Activated CD8-positive, alpha-beta memory T cell treated with anti-CD3 and anti-CD28 coated beads, Interleukin-2, amount 50 U/mL, for 24 hours (primary cell): ENCODE results near the gene MARVELD3.
"Not testable (repeated sequence)": the region's sequence is repeated elsewhere in the genome, so short reads cannot be mapped to it uniquely, and the experiment has no call there.

Experiments used
- DNase-seq: peaks from one replicate; pipeline ENCODE4 v3.0.0-alpha.2; 2020; ENCODE audit errors: extremely low read depth

The MARVELD3 gene

GRCh38 chr16:71626018-71626857, at the start of gene MARVELD3:
TSS of gene MARVELD3 (plus strand) at chr16:71626184. CDS start at chr16:71626230, 46 bp downstream.
- no peak for DNase-seq

- no peak for DNase-seq
These were observed 49.0 kb upstream of the MARVELD3 start, which contains the start of gene TAT for GRCh38 chr16:71576971-71577370. TSS of gene TAT (minus strand) at chr16:71577092. CDS start at chr16:71576415, 677 bp downstream.

GRCh38 chr16:71582553-71582848, 43.5 kb upstream of the MARVELD3 start:
- DNase-seq = not testable (repeated sequence)

GRCh38 chr16:71584543-71585317, 41.3 kb upstream of the MARVELD3 start:
- DNase-seq = no peak

- DNase-seq = no peak
These were observed 40.7 kb upstream of the MARVELD3 start for GRCh38 chr16:71585318-71585703.

GRCh38 chr16:71589334-71589733, 36.6 kb upstream of the MARVELD3 start:
- not testable (repeated sequence) for DNase-seq

GRCh38 chr16:71590071-71590470, 35.9 kb upstream of the MARVELD3 start:
- not testable (repeated sequence) for DNase-seq

GRCh38 chr16:71590584-71590983, 35.4 kb upstream of the MARVELD3 start:
- DNase-seq = no peak

- no peak for DNase-seq
These were observed 34.1 kb upstream of the MARVELD3 start for GRCh38 chr16:71591917-71592316.

- no peak for DNase-seq
These were observed 32.7 kb upstream of the MARVELD3 start for GRCh38 chr16:71593048-71593999.

- no peak for DNase-seq
These were observed 31.9 kb upstream of the MARVELD3 start for GRCh38 chr16:71594000-71594646.

- not testable (repeated sequence) for DNase-seq
These were observed 30.6 kb upstream of the MARVELD3 start for GRCh38 chr16:71595340-71595826.

- DNase-seq = not testable (repeated sequence)
These were observed 27.6 kb upstream of the MARVELD3 start for GRCh38 chr16:71598426-71598825.

- DNase-seq = no peak
These were observed 25.2 kb upstream of the MARVELD3 start for GRCh38 chr16:71600822-71601221.

GRCh38 chr16:71609066-71609465, 16.9 kb upstream of the MARVELD3 start:
- DNase-seq = no peak

- DNase-seq = no peak
These were observed 15.5 kb upstream of the MARVELD3 start for GRCh38 chr16:71610447-71610846.

GRCh38 chr16:71610936-71611871, 14.8 kb upstream of the MARVELD3 start:
- DNase-seq = peak; percentile 36

- not testable (repeated sequence) for DNase-seq
These were observed 11.0 kb upstream of the MARVELD3 start for GRCh38 chr16:71614956-71615355.

- no peak for DNase-seq
These were observed 7.6 kb upstream of the MARVELD3 start for GRCh38 chr16:71618429-71618828.

- DNase-seq = no peak
These were observed 3.9 kb upstream of the MARVELD3 start for GRCh38 chr16:71622088-71622487.
